SHP77 (cell line): Measurements from ENCODE around the gene PTK6.

Experiments used
- DNase-seq, 2 experiments: peaks; one replicate each; lab custom pipeline; 2025; lab: John Stamatoyannopoulos, UW

The PTK6 gene

GRCh38 chr20:63557481-63557891 is 20.3 kb upstream of the PTK6 start:
- DNase-seq: no peak

- no peak for DNase-seq
These were observed 19.8 kb upstream of the PTK6 start for GRCh38 chr20:63556873-63557478.

- peak; percentile 70 to 87 for DNase-seq
These were observed 18.6 kb upstream of the PTK6 start for GRCh38 chr20:63555661-63556381.

GRCh38 chr20:63554361-63555278 is 17.4 kb upstream of the PTK6 start:
- no peak for DNase-seq

- no peak for DNase-seq
These were observed 16.7 kb upstream of the PTK6 start, which contains the start of gene FNDC11 for GRCh38 chr20:63553933-63554290. Gene FNDC11 (plus strand): TSS chr20:63554159. CDS start chr20:63555664, 1,505 bp downstream.

GRCh38 chr20:63553251-63553932 is 16.2 kb upstream of the PTK6 start:
- DNase-seq: peak in 1 of 2 experiments; percentile 43

- no peak for DNase-seq
These were observed 15.5 kb upstream of the PTK6 start for GRCh38 chr20:63552481-63553249.

GRCh38 chr20:63551068-63551467 is 13.9 kb upstream of the PTK6 start:
- no peak for DNase-seq

GRCh38 chr20:63549679-63550282 is 12.6 kb upstream of the PTK6 start:
- DNase-seq: no peak

GRCh38 chr20:63549019-63549418 is 11.8 kb upstream of the PTK6 start:
- no peak for DNase-seq

- no peak for DNase-seq
These were observed 11.4 kb upstream of the PTK6 start for GRCh38 chr20:63548542-63548941.

- no peak for DNase-seq
These were observed 10.7 kb upstream of the PTK6 start, which contains the start of gene SRMS for GRCh38 chr20:63547725-63548480. Gene SRMS (minus strand): TSS chr20:63547749. CDS start chr20:63547463, 286 bp downstream.

GRCh38 chr20:63546956-63547724 is 10.0 kb upstream of the PTK6 start:
- DNase-seq: no peak

GRCh38 chr20:63546256-63546955 is 9.2 kb upstream of the PTK6 start:
- DNase-seq: no peak

- DNase-seq: no peak
These were observed 8.6 kb upstream of the PTK6 start for GRCh38 chr20:63545814-63546213.

- no peak for DNase-seq
These were observed 7.9 kb upstream of the PTK6 start for GRCh38 chr20:63544958-63545516.

GRCh38 chr20:63544241-63544957 is 7.2 kb upstream of the PTK6 start:
- DNase-seq: peak in 1 of 2 experiments; percentile 68

GRCh38 chr20:63543733-63544132 is 6.6 kb upstream of the PTK6 start:
- DNase-seq: no peak
